ENCODE results near the gene SNRPB2. TPM values are rescaled to one million over a fixed set of nuclear protein-coding genes. Genes with fewer than 3 reads are reported as not detected.

Gene SNRPB2
- total and polyA plus RNA-seq, 9 of the 15 experiments (the other 6 are each of a cell fraction or from before 2014, with no cell fraction given): 40.0 to 131 (median 89.4) TPM

- no peak for TF ChIP-seq ZNF398 (CRISPR knock-in tag; IDR thresholded peaks at IDR 0.05)
- TF ChIP-seq CREM (IDR thresholded peaks at IDR 0.05; ENCODE audit: low read depth): peak; percentile 98
- TF ChIP-seq BCLAF1 (IDR thresholded peaks at IDR 0.05; ENCODE audit: borderline replicate concordance in 1 of 2, control insufficient read depth in 1 of 2, low read depth in 2 of 2, low read length in 1 of 2): no peak
- no peak for TF ChIP-seq VEZF1 (CRISPR knock-in tag; IDR thresholded peaks at IDR 0.05)
- no peak for TF ChIP-seq PTBP1 (IDR thresholded peaks at IDR 0.05; ENCODE audit: low read depth, low read length)
- peak; percentile 85; the same call in 1 of the 2 replicates for TF ChIP-seq DIDO1 (tag; IDR thresholded peaks at IDR 0.05; ENCODE audit: low read depth)
- peak; percentile 40; the same call in 1 of the 2 replicates for TF ChIP-seq BRD4 (IDR thresholded peaks at IDR 0.05)
These were observed at the start of gene SNRPB2 (continued) for GRCh38 chr20:16729565-16730460.

Data from K562 (cell line).